Measurements from ENCODE around the gene LRRN4CL. TPM values are rescaled to one million over a fixed set of nuclear protein-coding genes. Genes with fewer than 3 reads are reported as not detected.

The LRRN4CL gene
- total and polyA plus RNA-seq, 2 of the 8 experiments (the other 6 are each of a cell fraction or from before 2014, with no cell fraction given) = 0.05 to 0.26 TPM

- peak; percentile 84 for TF ChIP-seq TAF1 (IDR thresholded peaks at IDR 0.05; ENCODE audit: low read depth, low read length)
- TF ChIP-seq RBBP5 (IDR thresholded peaks at IDR 0.05; ENCODE audit: borderline replicate concordance, low read depth, low read length) = no peak; the same call in 1 of the 2 replicates
- TF ChIP-seq NRF1 (IDR thresholded peaks at IDR 0.05; ENCODE audit: low read depth, low read length) = peak; percentile 64
- peak; percentile 90 for TF ChIP-seq POLR2A (IDR thresholded peaks at IDR 0.05; ENCODE audit: control extremely low read depth in 1 of 2, low read depth in 2 of 2, low read length in 2 of 2)
- peak; percentile 23 for TF ChIP-seq TAF7 (optimal IDR thresholded peaks at IDR 0.05; ENCODE audit: borderline replicate concordance, low read depth, low read length)
- TF ChIP-seq POLR2AphosphoS5 (IDR thresholded peaks at IDR 0.05; ENCODE audit: low read depth, low read length) = peak; percentile 91
- TF ChIP-seq BCL11A (IDR thresholded peaks at IDR 0.05; ENCODE audit: low read depth in 2 of 2, low read length in 2 of 2) = no peak
- TF ChIP-seq TEAD4 (IDR thresholded peaks at IDR 0.05; ENCODE audit: low read depth, low read length) = no peak
- 0 out of 4 replicates have a peak, but pooled peaks of 1 of the 2 experiments have one; percentile 60 for TF ChIP-seq HDAC2 (IDR thresholded peaks at IDR 0.05; ENCODE audit: borderline replicate concordance in 1 of 2, low read depth in 2 of 2, low read length in 2 of 2)
- TF ChIP-seq SP4 (IDR thresholded peaks at IDR 0.05; ENCODE audit: low read length) = 0 out of 2 replicates have a peak, but pooled peaks have one; percentile 52
- no peak for TF ChIP-seq ZNF274 (IDR thresholded peaks at IDR 0.05; ENCODE audit: borderline replicate concordance, extremely low read depth, low read length)
- no peak for TF ChIP-seq SRF (IDR thresholded peaks at IDR 0.05; ENCODE audit: low read depth, low read length)
- TF ChIP-seq SIRT6 (IDR thresholded peaks at IDR 0.05; ENCODE audit: low read length) = no peak
- TF ChIP-seq SAP30 (IDR thresholded peaks at IDR 0.05; ENCODE audit: insufficient read depth, insufficient replicate concordance, low read length) = no peak
These were observed 38.0 kb upstream of the LRRN4CL start, which contains the start of gene HNRNPUL2 (continued) for GRCh38 chr11:62727165-62727871.

All from H1 (cell line).